HepG2 (cell line): ENCODE data around the gene NOP9. TPM values are rescaled to one million over a fixed set of nuclear protein-coding genes. Genes with fewer than 3 reads are reported as not detected.

ENCODE experiments used
- ARNT2 ChIP-seq: sonication (generic); formaldehyde crosslinking; IDR thresholded peaks from 2 replicates; pipeline ENCODE4 v1.8.0; 2022; ENCODE audit warnings: mild to moderate bottlenecking, low read depth, missing genetic modification reagents, moderate library complexity
- CBFB ChIP-seq: sonication (generic); formaldehyde crosslinking; IDR thresholded peaks from 2 replicates; pipeline ENCODE4 v1.4.0; 2020; ENCODE audit warnings: missing genetic modification reagents
- EHMT2 ChIP-seq: fragments of 200-600 bp; sonication (generic); IDR thresholded peaks from 2 replicates; pipeline ENCODE4 v1.7.0; 2017; ENCODE audit warnings: antibody characterized with exemption, low read depth, low read length, borderline replicate concordance
- ERF ChIP-seq: IDR thresholded peaks from 2 replicates; pipeline ENCODE4 v1.6.1; 2018; ENCODE audit warnings: missing biosample characterization, missing genetic modification reagents
- HOXD1 ChIP-seq: sonication (generic); formaldehyde crosslinking; IDR thresholded peaks from 2 replicates; pipeline ENCODE4 v1.5.0; 2020; ENCODE audit warnings: missing genetic modification reagents
- KDM5A ChIP-seq: fragments of 200-600 bp; sonication (generic); IDR thresholded peaks from 2 replicates; pipeline ENCODE4 v1.7.0; 2018; ENCODE audit warnings: antibody characterized with exemption, mild to moderate bottlenecking, low read length, borderline replicate concordance
- KLF6 ChIP-seq: IDR thresholded peaks from 2 replicates; pipeline ENCODE4 v1.8.0; 2016; ENCODE audit warnings: missing biosample characterization, missing genetic modification reagents
- MTF2 ChIP-seq: sonication (generic); formaldehyde crosslinking; IDR thresholded peaks from 2 replicates; pipeline ENCODE4 v1.5.0; 2020; ENCODE audit warnings: missing genetic modification reagents, borderline replicate concordance
- NFKB2 ChIP-seq: sonication (generic); formaldehyde crosslinking; IDR thresholded peaks from 2 replicates; pipeline ENCODE4 v1.4.0; 2020; ENCODE audit warnings: missing genetic modification reagents, borderline replicate concordance
- PHF8 ChIP-seq: sonication (generic); formaldehyde crosslinking; IDR thresholded peaks from 2 replicates; pipeline ENCODE4 v1.5.0; 2020; ENCODE audit warnings: missing genetic modification reagents
- SP2 ChIP-seq: sonication (generic); formaldehyde crosslinking; IDR thresholded peaks from 2 replicates; pipeline ENCODE4 v1.5.1; 2020; ENCODE audit warnings: mild to moderate bottlenecking, missing genetic modification reagents
- SPEN ChIP-seq: sonication (generic); formaldehyde crosslinking; IDR thresholded peaks from 2 replicates; pipeline ENCODE4 v1.5.1; 2020; ENCODE audit warnings: low read depth, mild to moderate bottlenecking, missing genetic modification reagents
- SUZ12 ChIP-seq: fragments of 150-350 bp; IDR thresholded peaks from 2 replicates; pipeline ENCODE4 v1.6.1; 2014; ENCODE audit warnings: low read depth, low read length
- THYN1 ChIP-seq: sonication (generic); formaldehyde crosslinking; IDR thresholded peaks from 2 replicates; pipeline ENCODE4 v1.8.1; 2023; ENCODE audit warnings: low read depth, mild to moderate bottlenecking, moderate library complexity, missing genetic modification reagents, borderline replicate concordance
- ZNF317 ChIP-seq: sonication (generic); formaldehyde crosslinking; IDR thresholded peaks from 2 replicates; pipeline ENCODE4 v1.5.0; 2020; ENCODE audit warnings: mild to moderate bottlenecking, missing genetic modification reagents
- ZNF432 ChIP-seq: sonication (generic); formaldehyde crosslinking; IDR thresholded peaks from 2 replicates; pipeline ENCODE4 v1.5.0; 2020; ENCODE audit warnings: missing genetic modification reagents, mild to moderate bottlenecking, borderline replicate concordance
- ZNF441 ChIP-seq: sonication (generic); formaldehyde crosslinking; IDR thresholded peaks from 2 replicates; pipeline ENCODE4 v1.7.0; 2021; ENCODE audit warnings: missing genetic modification reagents, borderline replicate concordance
- ZNF879 ChIP-seq: sonication (generic); formaldehyde crosslinking; IDR thresholded peaks from 2 replicates; pipeline ENCODE4 v1.8.1; 2023; ENCODE audit warnings: missing genetic modification reagents
- polyA plus RNA-seq, 8 experiments: library from polyadenylated mRNA; depleted of rRNA in 3 of 8; stranded (reverse) in 7 of 8; unstranded in 1 of 8; fragments of >200 nt; fragmentation: Illumina TruSeq in 4 of 8; extraction: Trizol in 4 of 8; gene quantifications; 2 replicates each; pipeline versions ENCODE4 v1.2.1 to v1.2.3, GENCODE V29; 2011 to 2016; ENCODE audit warnings: low read depth in 4 of 8, missing spikeins in 1 of 8, mixed read lengths in 1 of 8; ENCODE audit not compliant: insufficient read depth in 1 of 8
- total RNA-seq, 5 experiments: library from RNA; depleted of rRNA; stranded (reverse); fragments of >200 nt; fragmentation: Illumina TruSeq; extraction: Trizol; gene quantifications; 2 replicates each; pipeline ENCODE4 v1.2.3, GENCODE V29; 2016; ENCODE audit warnings: low read depth in 1 of 5
- TF ChIP-seq, protein P1 (sequence below): IDR thresholded peaks from 2 replicates; pipeline ENCODE4 v1.6.1; 2012; ENCODE audit warnings: low read length, improper control_type of control experiment
- TF ChIP-seq, protein P2 (sequence below): sonication (generic); formaldehyde crosslinking; IDR thresholded peaks from 2 replicates; pipeline ENCODE4 v1.8.0; 2022; ENCODE audit warnings: mild to moderate bottlenecking, missing genetic modification reagents; ENCODE audit not compliant: insufficient replicate concordance
- TF ChIP-seq, protein P3 (sequence below): sonication (generic); formaldehyde crosslinking; IDR thresholded peaks from 2 replicates; pipeline ENCODE4 v1.4.0; 2020; ENCODE audit warnings: missing genetic modification reagents, borderline replicate concordance
- TF ChIP-seq, protein P4 (sequence below): sonication (generic); formaldehyde crosslinking; IDR thresholded peaks from 2 replicates; pipeline ENCODE4 v1.8.1; 2023; ENCODE audit warnings: missing genetic modification reagents, mild to moderate bottlenecking, borderline replicate concordance

NOP9 gene
- total and polyA plus RNA-seq, 2 of the 13 experiments (the other 11 are each of a cell fraction or from before 2014, with no cell fraction given): 24.5 to 61.6 TPM

DNA sequence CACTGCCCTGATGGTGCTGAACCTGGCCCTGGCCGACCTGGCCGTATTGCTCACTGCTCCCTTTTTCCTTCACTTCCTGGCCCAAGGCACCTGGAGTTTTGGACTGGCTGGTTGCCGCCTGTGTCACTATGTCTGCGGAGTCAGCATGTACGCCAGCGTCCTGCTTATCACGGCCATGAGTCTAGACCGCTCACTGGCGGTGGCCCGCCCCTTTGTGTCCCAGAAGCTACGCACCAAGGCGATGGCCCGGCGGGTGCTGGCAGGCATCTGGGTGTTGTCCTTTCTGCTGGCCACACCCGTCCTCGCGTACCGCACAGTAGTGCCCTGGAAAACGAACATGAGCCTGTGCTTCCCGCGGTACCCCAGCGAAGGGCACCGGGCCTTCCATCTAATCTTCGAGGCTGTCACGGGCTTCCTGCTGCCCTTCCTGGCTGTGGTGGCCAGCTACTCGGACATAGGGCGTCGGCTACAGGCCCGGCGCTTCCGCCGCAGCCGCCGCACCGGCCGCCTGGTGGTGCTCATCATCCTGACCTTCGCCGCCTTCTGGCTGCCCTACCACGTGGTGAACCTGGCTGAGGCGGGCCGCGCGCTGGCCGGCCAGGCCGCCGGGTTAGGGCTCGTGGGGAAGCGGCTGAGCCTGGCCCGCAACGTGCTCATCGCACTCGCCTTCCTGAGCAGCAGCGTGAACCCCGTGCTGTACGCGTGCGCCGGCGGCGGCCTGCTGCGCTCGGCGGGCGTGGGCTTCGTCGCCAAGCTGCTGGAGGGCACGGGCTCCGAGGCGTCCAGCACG, 16.4 kb downstream of the NOP9 start (continued):
- TF ChIP-seq, protein P1, sequence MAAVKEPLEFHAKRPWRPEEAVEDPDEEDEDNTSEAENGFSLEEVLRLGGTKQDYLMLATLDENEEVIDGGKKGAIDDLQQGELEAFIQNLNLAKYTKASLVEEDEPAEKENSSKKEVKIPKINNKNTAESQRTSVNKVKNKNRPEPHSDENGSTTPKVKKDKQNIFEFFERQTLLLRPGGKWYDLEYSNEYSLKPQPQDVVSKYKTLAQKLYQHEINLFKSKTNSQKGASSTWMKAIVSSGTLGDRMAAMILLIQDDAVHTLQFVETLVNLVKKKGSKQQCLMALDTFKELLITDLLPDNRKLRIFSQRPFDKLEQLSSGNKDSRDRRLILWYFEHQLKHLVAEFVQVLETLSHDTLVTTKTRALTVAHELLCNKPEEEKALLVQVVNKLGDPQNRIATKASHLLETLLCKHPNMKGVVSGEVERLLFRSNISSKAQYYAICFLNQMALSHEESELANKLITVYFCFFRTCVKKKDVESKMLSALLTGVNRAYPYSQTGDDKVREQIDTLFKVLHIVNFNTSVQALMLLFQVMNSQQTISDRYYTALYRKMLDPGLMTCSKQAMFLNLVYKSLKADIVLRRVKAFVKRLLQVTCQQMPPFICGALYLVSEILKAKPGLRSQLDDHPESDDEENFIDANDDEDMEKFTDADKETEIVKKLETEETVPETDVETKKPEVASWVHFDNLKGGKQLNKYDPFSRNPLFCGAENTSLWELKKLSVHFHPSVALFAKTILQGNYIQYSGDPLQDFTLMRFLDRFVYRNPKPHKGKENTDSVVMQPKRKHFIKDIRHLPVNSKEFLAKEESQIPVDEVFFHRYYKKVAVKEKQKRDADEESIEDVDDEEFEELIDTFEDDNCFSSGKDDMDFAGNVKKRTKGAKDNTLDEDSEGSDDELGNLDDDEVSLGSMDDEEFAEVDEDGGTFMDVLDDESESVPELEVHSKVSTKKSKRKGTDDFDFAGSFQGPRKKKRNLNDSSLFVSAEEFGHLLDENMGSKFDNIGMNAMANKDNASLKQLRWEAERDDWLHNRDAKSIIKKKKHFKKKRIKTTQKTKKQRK: no peak
- TF ChIP-seq ERF (CRISPR knock-in tag) (peak; percentile 99), ZNF879 (peak; percentile 98), ZNF441 (peak; percentile 94), SP2 (CRISPR knock-in tag) (peak; percentile 61), ZNF432 (CRISPR knock-in tag) (peak; percentile 91; the same call in 1 of the 2 replicates), CBFB (CRISPR knock-in tag) (peak; percentile 86; the same call in 1 of the 2 replicates), NFKB2 (CRISPR knock-in tag) (peak; percentile 100), PHF8 (CRISPR knock-in tag) (peak; percentile 77), EHMT2 (no peak), MTF2 (CRISPR knock-in tag) (no peak), KLF6 (peak; percentile 99), KDM5A (no peak), ZNF317 (CRISPR knock-in tag) (peak; percentile 89), ARNT2 (CRISPR knock-in tag) (peak; percentile 98), SPEN (peak; percentile 96), HOXD1 (peak; percentile 98), THYN1 (CRISPR knock-in tag) (no peak), SUZ12 (no peak)
- TF ChIP-seq, protein P2, sequence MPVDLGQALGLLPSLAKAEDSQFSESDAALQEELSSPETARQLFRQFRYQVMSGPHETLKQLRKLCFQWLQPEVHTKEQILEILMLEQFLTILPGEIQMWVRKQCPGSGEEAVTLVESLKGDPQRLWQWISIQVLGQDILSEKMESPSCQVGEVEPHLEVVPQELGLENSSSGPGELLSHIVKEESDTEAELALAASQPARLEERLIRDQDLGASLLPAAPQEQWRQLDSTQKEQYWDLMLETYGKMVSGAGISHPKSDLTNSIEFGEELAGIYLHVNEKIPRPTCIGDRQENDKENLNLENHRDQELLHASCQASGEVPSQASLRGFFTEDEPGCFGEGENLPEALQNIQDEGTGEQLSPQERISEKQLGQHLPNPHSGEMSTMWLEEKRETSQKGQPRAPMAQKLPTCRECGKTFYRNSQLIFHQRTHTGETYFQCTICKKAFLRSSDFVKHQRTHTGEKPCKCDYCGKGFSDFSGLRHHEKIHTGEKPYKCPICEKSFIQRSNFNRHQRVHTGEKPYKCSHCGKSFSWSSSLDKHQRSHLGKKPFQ (CRISPR knock-in tag): peak; percentile 78
- TF ChIP-seq, protein P3, sequence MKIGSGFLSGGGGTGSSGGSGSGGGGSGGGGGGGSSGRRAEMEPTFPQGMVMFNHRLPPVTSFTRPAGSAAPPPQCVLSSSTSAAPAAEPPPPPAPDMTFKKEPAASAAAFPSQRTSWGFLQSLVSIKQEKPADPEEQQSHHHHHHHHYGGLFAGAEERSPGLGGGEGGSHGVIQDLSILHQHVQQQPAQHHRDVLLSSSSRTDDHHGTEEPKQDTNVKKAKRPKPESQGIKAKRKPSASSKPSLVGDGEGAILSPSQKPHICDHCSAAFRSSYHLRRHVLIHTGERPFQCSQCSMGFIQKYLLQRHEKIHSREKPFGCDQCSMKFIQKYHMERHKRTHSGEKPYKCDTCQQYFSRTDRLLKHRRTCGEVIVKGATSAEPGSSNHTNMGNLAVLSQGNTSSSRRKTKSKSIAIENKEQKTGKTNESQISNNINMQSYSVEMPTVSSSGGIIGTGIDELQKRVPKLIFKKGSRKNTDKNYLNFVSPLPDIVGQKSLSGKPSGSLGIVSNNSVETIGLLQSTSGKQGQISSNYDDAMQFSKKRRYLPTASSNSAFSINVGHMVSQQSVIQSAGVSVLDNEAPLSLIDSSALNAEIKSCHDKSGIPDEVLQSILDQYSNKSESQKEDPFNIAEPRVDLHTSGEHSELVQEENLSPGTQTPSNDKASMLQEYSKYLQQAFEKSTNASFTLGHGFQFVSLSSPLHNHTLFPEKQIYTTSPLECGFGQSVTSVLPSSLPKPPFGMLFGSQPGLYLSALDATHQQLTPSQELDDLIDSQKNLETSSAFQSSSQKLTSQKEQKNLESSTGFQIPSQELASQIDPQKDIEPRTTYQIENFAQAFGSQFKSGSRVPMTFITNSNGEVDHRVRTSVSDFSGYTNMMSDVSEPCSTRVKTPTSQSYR (CRISPR knock-in tag): peak; percentile 73
- TF ChIP-seq, protein P4, sequence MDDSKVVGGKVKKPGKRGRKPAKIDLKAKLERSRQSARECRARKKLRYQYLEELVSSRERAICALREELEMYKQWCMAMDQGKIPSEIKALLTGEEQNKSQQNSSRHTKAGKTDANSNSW (CRISPR knock-in tag): peak; percentile 97; the same call in 1 of the 2 replicates
